PC-9 (cell line): ENCODE data around the gene ZNF606. TPM values are rescaled to one million over a fixed set of nuclear protein-coding genes. Genes with fewer than 3 reads are reported as not detected.

Experiments used
- BruUV-seq: library from RNA; stranded (reverse); fragments of 400-500 nt; replicated peaks from 2 replicates; lab custom pipeline; 2021; lab: Mats Ljungman, UMichigan
- CTCF ChIA-PET: fragments of 300-600 bp; sonication (Branson Sonifier 250); formaldehyde crosslinking; loops from one replicate; lab custom pipeline; 2022; ENCODE audit warnings: antibody characterized with exemption; lab: Charles Lee
- POLR2A ChIA-PET: fragments of 300-600 bp; sonication (Branson Sonifier 250); formaldehyde crosslinking; loops from one replicate; lab custom pipeline; 2022; ENCODE audit warnings: antibody characterized with exemption; ENCODE audit not compliant: unreplicated experiment; lab: Charles Lee
- DNase-seq, 2 experiments: peaks; one replicate each; pipeline versions ENCODE4 v3.0.0 to v3.0.0-alpha.2; 2015 to 2022; ENCODE audit warnings: mixed read lengths in 1 of 2
- H2AFZ ChIP-seq: fragments of 200-600 bp; sonication (generic); 2 replicates; pipeline ENCODE4 v1.8.1; 2017; ENCODE audit warnings: antibody characterized with exemption
- H3F3A ChIP-seq: fragments of 200-600 bp; sonication (generic); 2 replicates; pipeline ENCODE4 v1.8.1; 2017; ENCODE audit warnings: antibody characterized with exemption, mild to moderate bottlenecking, low read depth; ENCODE audit not compliant: insufficient read depth
- H3K27ac ChIP-seq: fragments of 200-600 bp; sonication (generic); 2 replicates; pipeline ENCODE4 v1.6.1; 2016; ENCODE audit warnings: mixed run types
- H3K27me3 ChIP-seq: fragments of 200-600 bp; sonication (generic); 2 replicates; pipeline ENCODE4 v1.6.1; 2016; ENCODE audit warnings: low read depth, mixed run types; ENCODE audit not compliant: insufficient read depth
- H3K36me3 ChIP-seq: fragments of 200-600 bp; sonication (generic); 2 replicates; pipeline ENCODE4 v1.6.1; 2016; ENCODE audit warnings: low read depth, mixed run types
- H3K4me1 ChIP-seq: fragments of 200-600 bp; sonication (generic); replicated peaks from 2 replicates; pipeline ENCODE4 v1.6.1; 2016; ENCODE audit warnings: mixed run types; ENCODE audit not compliant: insufficient read depth
- H3K4me2 ChIP-seq: fragments of 200-600 bp; sonication (generic); 2 replicates; pipeline ENCODE4 v1.6.1; 2017; ENCODE audit warnings: mixed run types
- H3K4me3 ChIP-seq: fragments of 200-600 bp; sonication (generic); 2 replicates; pipeline ENCODE4 v1.6.1; 2016; ENCODE audit warnings: mixed run types
- H3K79me2 ChIP-seq: fragments of 200-600 bp; sonication (generic); 2 replicates; pipeline ENCODE4 v1.6.1; 2017; ENCODE audit warnings: low read depth, mixed run types
- H3K9me2 ChIP-seq: fragments of 200-600 bp; sonication (generic); 2 replicates; pipeline ENCODE4 v1.8.1; 2017; ENCODE audit warnings: mild to moderate bottlenecking; ENCODE audit not compliant: insufficient read depth
- H3K9me3 ChIP-seq: fragments of 200-600 bp; sonication (generic); 2 replicates; pipeline ENCODE4 v1.8.1; 2016; ENCODE audit warnings: low read depth; ENCODE audit not compliant: insufficient read depth
- H4K20me1 ChIP-seq: fragments of 200-600 bp; sonication (generic); 2 replicates; pipeline ENCODE4 v1.8.1; 2017; ENCODE audit not compliant: insufficient read depth
- CTCF ChIP-seq: fragments of 200-600 bp; sonication (generic); conservative IDR thresholded peaks from 2 replicates; pipeline ENCODE4 v1.6.1; 2017; ENCODE audit warnings: mixed run types, antibody characterized with exemption, mild to moderate bottlenecking, moderate library complexity
- EZH2 ChIP-seq: fragments of 200-600 bp; sonication (generic); IDR thresholded peaks from 2 replicates; pipeline ENCODE4 v1.8.0; 2017; ENCODE audit warnings: antibody characterized with exemption, low read depth
- intact Hi-C: fragments of 100-400 bp; cut with micrococcal nuclease; formaldehyde crosslinking; loops from one replicate; pipeline ENCODE4 v1.10.0; 2022; ENCODE audit not compliant: unreplicated experiment
- total RNA-seq: library from RNA; stranded (reverse); gene quantifications from 2 replicates; pipeline ENCODE4 v1.2.3, GENCODE V29; 2021

Gene ZNF606
- total RNA-seq, 1 experiment from 2014 or later = 16.3 TPM

GRCh38 chr19:58014141-58014540 lies 11.5 kb upstream of the ZNF606 start:
- Histone ChIP-seq H3K79me2 (no peaks in the 10 kb centered on the region), H3K4me1 (no peaks in the 10 kb centered on the region), H3K4me3 (no peak overlapping the region), H3K27me3 (peaks cover 31% of the 10 kb centered on the region), H3F3A (no peaks in the 10 kb centered on the region), H3K36me3 (no peaks in the 10 kb centered on the region), H3K9me2 (no peaks in the 10 kb centered on the region), H2AFZ (no peak overlapping the region), H3K27ac (no peak overlapping the region), H3K4me2 (no peak overlapping the region), H3K9me3 (peaks cover 6% of the 10 kb centered on the region; the same call in 1 of the 2 replicates), H4K20me1 (no peaks in the 10 kb centered on the region)
- no peak for TF ChIP-seq CTCF
- no peak for TF ChIP-seq EZH2
- ChIA-PET CTCF (no interaction called here), POLR2A (no interaction called here)
- no peak for DNase-seq
- intact Hi-C loops = no loop called here
- no TSS peak for BruUV-seq

GRCh38 chr19:58010507-58010906 lies 7.9 kb upstream of the ZNF606 start:
- POLR2A ChIA-PET = no interaction called here

DNA sequence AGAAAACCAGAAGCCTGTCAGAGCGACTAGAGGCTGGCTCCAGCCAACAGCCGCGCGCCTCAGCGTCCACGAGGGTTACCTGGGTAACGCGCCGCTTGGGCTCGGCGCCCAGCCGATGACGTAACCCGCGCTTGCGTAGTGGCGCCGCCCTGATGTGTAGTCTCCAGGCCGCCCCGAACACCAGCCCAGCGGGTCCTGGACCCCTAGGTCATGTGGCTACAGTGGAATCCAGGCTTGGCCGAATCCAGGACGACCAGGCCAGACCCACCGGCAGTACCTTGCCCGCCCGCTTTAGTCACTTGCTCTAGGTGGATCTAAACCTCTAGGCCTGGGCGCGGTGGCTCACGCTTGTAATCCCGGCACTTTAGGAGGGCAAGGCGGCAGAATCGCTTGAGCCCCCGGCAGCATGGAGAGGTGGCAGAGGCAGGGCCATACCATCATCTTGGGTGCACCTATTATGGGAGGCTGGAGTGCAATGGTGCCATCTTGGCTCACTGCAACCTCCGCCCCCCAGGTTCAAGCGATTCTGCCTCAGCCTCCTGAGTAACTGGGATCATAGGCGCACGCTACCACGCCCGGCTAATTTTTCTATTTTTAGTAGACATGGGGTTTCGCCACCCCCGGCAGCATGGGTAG lies 7.2 kb upstream of the ZNF606 start:
- H3K4me2 ChIP-seq = no peak overlapping the region
- peaks cover 16% of the 10 kb centered on the region; the same call in 1 of the 2 replicates for H3K9me3 ChIP-seq

More at GRCh38 chr19:58010507-58010906, 7.9 kb upstream of the ZNF606 start:
- CTCF ChIA-PET = no interaction called here
- intact Hi-C loops = no loop called here
- Histone ChIP-seq H3F3A (no peaks in the 10 kb centered on the region), H3K9me2 (no peaks in the 10 kb centered on the region), H2AFZ (no peak overlapping the region), H3K4me3 (no peak overlapping the region), H3K4me2 (no peak overlapping the region), H3K36me3 (no peaks in the 10 kb centered on the region), H3K9me3 (peaks cover 14% of the 10 kb centered on the region; the same call in 1 of the 2 replicates), H3K4me1 (no peaks in the 10 kb centered on the region), H4K20me1 (no peaks in the 10 kb centered on the region), H3K27ac (no peak overlapping the region), H3K27me3 (peaks cover 10% of the 10 kb centered on the region; the same call in 1 of the 2 replicates), H3K79me2 (no peaks in the 10 kb centered on the region)
- DNase-seq = no peak
- BruUV-seq = no TSS peak
- TF ChIP-seq EZH2 (no peak), CTCF (no peak)

More for the DNA sequence above, 7.2 kb upstream of the ZNF606 start:
- Histone ChIP-seq H4K20me1 (no peaks in the 10 kb centered on the region), H3K9me2 (no peaks in the 10 kb centered on the region), H3K27me3 (peaks cover 8% of the 10 kb centered on the region; the same call in 1 of the 2 replicates), H3K27ac (no peak overlapping the region), H3K79me2 (no peaks in the 10 kb centered on the region), H3K4me1 (no peaks in the 10 kb centered on the region), H2AFZ (no peak overlapping the region), H3K4me3 (no peak overlapping the region), H3K36me3 (no peaks in the 10 kb centered on the region), H3F3A (no peaks in the 10 kb centered on the region)
- DNase-seq = no peak
- BruUV-seq = no TSS peak
- intact Hi-C loops = no loop called here
- CTCF ChIA-PET = no interaction called here
- POLR2A ChIA-PET = no interaction called here
- TF ChIP-seq CTCF (no peak), EZH2 (no peak)
